Measurements from ENCODE around the gene SUCLG1.
"Not testable (repeated sequence)": the region's sequence is repeated elsewhere in the genome, so short reads cannot be mapped to it uniquely, and the experiment has no call there.

GRCh38 chr2:84399839-84400238 lies 59.2 kb downstream of the SUCLG1 start:
- not testable (repeated sequence) for TF ChIP-seq CTCF (IDR thresholded peaks at IDR 0.05; ENCODE audit: control extremely low read depth in 1 of 3, insufficient read depth in 1 of 3, low read depth in 1 of 3, low read length in 3 of 3); TBP (IDR thresholded peaks at IDR 0.05; ENCODE audit: low read depth, low read length); EGR1 (IDR thresholded peaks at IDR 0.05; ENCODE audit: borderline replicate concordance, low read depth, low read length); EP300 (IDR thresholded peaks at IDR 0.05; ENCODE audit: borderline replicate concordance in 1 of 2, low read depth in 2 of 2, low read length in 2 of 2); HDAC6 (IDR thresholded peaks at IDR 0.05; ENCODE audit: low read depth, low read length)

Data from H1 (cell line).